GM18502 (cell line): ENCODE data around the gene GNA15.
"Not testable (repeated sequence)": the region's sequence is repeated elsewhere in the genome, so short reads cannot be mapped to it uniquely, and the experiment has no call there.

Experiments
- ATAC-seq: cut with Tn5 transposase; IDR thresholded peaks from one replicate; pipeline ENCODE4 v1.9.1; 2021; ENCODE audit warnings: mild to moderate bottlenecking; ENCODE audit not compliant: unreplicated experiment, poor library complexity

Gene GNA15, protein sequence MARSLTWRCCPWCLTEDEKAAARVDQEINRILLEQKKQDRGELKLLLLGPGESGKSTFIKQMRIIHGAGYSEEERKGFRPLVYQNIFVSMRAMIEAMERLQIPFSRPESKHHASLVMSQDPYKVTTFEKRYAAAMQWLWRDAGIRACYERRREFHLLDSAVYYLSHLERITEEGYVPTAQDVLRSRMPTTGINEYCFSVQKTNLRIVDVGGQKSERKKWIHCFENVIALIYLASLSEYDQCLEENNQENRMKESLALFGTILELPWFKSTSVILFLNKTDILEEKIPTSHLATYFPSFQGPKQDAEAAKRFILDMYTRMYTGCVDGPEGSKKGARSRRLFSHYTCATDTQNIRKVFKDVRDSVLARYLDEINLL

DNA sequence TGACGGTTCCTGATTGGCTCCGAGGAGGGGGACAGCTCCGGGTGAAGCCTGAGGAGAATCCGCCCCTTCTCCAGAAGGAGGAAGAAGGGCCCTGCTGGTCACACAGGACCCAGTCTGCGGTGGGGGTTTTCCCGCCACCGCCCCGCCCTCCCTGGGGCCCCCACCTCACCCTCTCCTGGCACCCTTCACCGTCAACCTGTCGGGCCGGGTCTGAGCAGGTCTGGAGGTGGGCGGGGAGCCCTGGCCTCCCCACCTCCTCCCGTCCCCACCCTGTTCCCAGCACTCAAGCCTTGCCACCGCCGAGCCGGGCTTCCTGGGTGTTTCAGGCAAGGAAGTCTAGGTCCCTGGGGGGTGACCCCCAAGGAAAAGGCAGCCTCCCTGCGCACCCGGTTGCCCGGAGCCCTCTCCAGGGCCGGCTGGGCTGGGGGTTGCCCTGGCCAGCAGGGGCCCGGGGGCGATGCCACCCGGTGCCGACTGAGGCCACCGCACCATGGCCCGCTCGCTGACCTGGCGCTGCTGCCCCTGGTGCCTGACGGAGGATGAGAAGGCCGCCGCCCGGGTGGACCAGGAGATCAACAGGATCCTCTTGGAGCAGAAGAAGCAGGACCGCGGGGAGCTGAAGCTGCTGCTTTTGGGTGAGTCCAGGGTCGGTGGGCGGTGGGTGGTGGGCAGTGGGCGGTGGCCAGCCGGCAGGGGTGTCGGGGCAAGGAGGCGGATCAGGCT is at the start of gene GNA15:
GNA15 (plus strand) TSS at position 73 of the 723 bp plus-strand sequence; CDS start at position 491, 418 bp downstream.
- no peak for ATAC-seq

DNA sequence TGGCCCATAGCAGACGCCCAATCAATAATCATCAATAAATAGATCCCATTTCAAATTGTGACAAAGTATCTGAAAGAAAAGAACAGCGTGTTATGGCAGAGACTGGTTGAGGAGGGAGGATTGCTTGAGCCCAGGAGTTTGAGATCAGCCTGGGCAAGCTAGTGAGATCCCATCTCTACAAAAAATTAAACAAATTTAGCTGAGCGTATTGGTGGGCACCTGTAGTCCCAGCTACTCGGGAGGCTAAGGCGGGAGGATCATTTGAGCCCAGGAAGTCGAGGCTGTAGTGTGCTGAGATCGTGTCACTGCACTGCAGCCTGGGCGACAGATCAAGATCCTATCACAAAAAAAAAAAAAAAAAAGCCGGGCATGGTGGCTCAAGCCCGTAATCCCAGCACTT is 48.1 kb upstream of the GNA15 start:
- ATAC-seq: no peak

DNA sequence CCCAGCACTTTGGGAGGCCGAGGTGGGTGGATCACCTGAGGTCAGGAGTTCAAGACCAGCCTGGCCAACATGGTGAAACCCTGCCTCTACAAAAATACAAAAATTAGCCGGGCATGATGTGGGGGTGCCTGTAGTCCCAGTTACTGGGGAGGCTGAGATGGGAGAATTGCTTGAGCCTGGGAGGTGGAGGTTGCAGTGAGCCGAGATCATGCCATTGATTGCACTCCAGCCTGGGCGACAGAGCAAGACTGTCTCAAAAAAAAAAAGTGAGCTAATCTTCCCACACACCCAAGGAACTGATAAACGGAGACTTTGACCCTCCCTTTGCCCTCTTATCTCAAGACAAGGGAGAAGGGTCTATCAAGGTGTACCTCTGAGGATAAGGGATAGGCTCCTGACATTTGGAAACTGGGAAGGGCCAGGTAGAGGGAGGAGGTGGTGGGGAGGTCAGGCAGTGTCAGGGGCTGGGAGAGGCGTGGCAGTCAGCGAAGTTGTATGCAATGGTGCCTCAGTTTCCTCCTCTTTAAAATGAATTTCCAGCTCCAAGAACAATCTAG is 46.5 kb upstream of the GNA15 start:
- ATAC-seq: not testable (repeated sequence)

DNA sequence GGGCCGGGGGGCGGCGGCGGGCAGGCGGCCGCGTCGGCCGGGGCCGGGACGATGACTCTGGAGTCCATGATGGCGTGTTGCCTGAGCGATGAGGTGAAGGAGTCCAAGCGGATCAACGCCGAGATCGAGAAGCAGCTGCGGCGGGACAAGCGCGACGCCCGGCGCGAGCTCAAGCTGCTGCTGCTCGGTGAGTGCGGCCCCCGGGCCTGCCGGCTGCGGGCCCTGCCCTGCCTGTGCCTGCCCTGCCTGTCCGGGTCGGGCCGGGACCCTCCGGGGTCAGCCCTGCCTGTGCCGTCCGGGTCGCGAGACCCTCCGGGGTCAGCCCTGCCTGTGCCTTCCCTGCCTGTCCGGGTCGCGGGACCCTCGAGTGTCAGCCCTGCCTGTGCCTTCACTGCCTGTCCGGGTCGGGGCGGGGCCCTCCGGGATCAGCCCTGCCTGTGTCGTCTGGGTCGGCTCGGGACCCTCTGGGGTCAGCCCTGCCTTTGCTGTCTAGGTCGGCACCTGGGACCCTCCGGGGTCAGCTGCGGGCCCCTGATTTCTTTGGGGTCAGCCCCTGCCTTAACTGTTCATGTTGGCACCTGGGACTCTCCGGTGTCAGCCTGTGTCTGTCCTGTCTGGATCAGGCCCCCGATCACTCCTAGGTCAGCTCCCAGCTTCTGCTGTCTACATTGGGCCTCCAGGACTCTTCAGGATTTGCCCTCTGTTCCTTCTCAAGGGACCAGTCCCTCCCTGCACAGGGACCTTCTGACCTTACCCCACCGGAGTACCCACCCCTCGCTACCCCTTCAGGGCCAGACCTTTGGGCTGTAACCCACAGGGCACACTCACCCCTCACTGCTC is 41.0 kb upstream of the GNA15 start:
- no peak for ATAC-seq

DNA sequence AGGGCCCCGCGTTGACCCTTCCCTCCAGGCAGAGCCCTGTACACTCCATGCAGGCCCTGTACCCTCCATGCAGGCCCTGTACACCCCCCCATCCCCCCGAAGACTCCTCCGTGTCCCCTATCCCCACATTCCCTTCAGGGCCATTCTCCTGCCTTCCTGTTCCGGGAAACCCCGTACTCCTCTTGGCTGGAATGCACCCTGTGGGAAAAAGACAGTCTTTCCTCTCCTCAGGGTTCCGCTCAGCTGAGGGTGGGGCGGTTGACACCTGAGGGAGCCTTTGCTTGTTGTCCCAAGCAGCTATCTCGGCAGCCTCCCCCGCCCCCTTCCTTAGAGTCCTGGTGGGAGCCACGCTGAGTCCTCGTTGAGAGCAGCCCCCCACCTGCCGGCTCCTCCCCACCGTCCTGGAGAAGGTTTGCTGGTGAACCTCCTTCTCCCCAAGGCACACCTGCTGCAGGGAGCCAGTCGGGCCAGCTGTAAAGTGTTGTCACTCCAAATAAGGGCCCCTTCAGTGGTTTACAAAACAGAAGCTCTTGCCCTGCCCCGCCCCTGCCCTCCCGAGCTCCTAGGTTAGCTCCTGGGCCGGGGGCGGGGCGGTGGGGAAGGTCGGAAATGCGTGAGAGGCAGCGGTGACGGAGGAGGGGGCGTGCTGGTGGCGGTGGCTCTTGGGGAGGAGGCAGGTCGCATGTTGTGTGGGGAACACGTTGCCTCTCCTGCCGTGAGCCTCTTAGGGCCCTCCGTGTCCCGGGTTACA is 40.2 kb upstream of the GNA15 start:
- ATAC-seq: no peak

DNA sequence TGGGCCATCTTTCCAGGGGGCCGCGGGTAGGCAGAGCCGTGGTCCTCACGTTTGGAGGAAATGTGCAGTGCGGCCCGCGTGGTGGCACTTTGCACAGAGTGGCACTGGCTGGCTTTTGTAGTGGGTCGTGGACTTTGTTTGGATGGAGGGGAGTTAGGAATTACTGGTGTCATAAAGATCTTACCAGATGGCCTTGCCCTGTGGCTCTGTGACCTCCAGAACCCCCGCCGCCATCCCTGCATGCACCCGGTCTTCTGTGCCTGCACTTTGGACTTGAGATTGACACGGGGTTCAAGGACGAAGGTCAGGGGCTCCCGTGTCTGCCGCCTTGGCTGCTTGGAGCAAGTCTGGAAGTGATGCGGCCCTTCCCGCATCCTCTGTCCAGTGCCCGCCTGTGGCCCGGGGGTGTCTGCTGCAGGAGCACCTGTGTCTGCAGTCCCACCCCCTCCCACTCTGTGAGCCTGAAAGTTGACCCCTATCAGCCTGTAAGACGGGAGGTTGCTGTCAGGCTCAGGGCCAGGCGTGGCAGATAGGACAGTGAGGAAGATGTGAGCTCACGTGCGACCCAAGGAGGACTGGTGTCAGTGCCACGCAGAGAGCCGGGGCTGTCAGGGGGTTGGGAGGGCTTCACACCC is 39.4 kb upstream of the GNA15 start:
- no peak for ATAC-seq

DNA sequence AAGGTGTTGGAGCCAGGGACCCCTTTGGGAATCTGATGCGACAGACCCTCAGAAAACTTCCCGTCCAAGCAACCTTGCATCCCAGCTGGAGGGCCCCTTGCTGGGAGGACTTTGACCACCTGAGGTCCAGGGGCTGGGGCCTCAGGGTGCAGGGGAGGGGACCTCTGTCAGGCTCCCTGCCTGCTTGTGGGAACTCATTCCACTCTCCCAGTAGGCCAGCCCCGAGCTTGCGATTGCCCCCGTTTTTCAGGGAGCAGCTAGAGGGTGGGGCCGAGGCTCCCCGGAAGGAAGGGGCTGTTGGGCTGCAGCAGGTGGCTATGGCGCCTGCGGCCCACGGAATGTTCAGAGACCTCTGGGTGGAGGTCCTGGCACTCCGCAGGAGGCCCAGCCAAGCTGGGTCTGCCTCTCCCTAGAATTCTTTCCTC is 38.9 kb upstream of the GNA15 start:
- no peak for ATAC-seq

DNA sequence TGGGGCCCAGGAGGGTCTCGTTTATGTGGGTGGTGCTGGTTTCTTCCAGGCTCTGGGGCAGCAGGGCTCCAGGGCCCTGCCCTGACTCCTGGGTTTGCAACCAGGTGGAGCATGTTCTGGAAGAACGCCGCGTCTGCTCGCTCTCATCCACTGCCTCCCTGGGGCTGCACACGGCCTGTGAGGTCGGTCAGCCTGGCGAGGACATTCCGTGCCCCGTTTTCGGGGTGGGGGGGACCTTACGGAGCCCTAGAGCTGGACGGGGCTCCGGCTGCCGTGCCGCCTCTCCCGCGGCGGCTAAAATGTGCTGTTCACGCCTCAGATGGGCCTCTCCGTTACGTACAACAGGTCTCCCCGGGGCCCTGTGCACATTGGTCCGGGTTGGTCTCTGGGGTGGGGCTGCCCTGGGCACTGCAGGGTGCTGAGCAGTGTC is 38.4 kb upstream of the GNA15 start:
- ATAC-seq: no peak

DNA sequence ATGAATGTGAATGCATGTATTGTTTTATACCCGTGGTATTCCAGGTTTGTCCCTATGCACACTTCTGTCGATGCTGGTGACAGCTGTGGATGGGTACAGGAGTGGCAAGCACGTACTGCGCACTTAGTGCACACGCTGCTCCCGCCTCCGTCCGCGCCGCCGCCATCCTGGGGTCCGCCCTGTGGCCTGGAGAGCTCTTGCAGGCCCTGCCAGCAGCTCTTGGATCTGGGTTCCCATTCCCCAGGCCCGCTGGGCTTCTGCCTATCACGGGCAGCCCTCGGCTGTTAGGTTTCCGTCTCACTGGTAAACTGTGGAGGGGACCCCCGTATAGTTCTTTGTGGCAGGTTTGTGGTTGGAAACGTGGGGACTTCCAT is 37.7 kb upstream of the GNA15 start:
- no peak for ATAC-seq

DNA sequence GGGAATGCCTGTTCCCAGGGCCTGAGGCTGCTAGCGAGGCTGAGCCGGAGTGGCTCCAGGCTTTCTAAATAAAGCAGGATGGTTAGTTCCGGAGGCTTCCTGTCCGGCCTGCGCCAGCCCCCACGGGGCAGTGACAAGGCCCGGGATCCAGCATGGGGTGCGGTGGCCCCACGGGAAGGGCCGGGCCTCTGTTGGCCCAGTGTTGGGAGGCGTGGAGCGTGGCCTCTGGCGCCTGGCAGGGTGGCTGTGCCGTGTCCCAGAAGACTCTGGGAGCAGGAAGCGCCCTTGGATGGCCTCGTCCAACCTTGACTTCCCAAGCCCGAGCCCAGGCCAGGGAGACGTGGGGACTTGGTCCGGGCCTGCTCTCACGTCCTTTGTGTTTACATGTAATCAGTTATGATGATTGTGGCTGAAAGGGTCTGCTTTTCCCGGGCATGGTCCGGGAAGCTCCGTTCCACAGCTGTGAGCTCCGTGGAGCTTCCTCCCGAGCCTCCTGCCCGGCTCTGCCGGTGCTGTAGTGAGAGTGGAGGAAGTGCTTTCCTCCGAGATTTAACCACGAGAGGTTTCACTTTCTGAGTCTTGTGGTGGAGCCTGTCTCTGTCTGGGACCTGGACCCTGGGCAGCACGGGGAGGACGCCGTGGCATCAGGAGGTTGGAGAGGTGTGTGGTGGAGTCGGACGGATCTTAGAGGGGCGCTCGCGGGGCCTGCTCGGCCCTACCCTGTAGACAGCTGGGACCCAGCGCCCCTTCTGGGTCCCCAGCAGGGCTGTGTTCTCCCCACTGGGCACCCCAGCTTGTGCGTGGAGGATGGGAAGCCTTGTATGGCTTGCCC is 37.1 kb upstream of the GNA15 start:
- ATAC-seq: no peak

DNA sequence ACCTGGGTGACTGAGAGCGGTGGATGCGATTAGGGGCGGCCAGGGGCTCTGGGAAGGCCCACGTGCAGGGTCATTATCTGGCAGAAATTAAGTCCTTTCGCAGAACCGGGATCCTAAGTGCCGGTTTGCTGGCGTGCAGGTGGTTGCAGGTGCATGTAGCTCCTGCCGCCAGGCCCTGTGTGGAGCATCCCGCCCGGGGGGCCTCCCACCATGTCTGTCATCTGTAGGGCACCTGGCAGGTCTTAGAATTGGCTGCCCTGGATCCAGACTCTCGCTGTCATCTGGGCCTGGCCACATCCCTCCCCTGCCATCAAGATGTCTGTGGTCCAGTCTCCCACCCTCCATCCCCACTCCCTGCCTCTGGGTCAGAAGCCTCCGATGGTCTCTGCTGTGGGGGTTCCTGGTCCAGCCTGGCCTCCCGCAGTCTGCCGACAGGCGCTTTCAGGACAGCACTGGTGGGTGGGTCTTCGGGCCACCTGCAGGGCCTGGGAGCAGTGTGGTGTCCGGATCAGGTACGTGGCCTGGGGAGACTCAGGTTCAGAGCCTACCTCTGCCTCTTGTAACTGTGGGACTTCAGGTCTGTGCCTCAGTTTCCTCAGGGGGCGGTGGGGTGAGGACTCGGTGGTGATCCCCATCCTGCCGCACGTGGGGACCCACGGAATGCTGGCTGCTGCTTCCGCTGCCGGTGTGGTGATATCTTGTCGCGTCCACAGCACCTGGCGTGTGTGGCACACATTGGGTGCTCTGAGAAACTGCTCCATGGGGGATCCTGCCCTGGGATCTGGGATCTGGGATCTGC is 36.3 kb upstream of the GNA15 start:
- ATAC-seq: no peak

DNA sequence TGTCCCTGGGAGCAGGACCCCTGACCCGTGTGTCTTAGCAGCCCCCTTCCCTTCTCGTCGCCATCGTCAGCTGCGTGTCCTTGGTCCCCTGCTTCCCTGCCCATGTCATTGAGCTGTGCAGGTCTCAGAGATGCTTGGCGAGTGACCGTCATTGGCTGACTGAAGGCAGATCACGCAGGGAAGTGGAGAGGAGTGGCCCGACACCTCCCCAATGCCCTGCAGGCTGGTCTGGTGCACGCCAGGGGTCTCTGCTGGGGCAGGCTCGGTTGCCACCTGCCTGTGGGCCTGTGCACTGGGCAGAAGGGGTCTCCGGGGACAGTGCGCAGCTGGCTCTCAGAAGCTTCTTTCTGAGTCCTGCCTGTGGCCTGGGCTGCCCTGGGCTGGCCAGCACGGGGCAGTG is 35.5 kb upstream of the GNA15 start:
- no peak for ATAC-seq

DNA sequence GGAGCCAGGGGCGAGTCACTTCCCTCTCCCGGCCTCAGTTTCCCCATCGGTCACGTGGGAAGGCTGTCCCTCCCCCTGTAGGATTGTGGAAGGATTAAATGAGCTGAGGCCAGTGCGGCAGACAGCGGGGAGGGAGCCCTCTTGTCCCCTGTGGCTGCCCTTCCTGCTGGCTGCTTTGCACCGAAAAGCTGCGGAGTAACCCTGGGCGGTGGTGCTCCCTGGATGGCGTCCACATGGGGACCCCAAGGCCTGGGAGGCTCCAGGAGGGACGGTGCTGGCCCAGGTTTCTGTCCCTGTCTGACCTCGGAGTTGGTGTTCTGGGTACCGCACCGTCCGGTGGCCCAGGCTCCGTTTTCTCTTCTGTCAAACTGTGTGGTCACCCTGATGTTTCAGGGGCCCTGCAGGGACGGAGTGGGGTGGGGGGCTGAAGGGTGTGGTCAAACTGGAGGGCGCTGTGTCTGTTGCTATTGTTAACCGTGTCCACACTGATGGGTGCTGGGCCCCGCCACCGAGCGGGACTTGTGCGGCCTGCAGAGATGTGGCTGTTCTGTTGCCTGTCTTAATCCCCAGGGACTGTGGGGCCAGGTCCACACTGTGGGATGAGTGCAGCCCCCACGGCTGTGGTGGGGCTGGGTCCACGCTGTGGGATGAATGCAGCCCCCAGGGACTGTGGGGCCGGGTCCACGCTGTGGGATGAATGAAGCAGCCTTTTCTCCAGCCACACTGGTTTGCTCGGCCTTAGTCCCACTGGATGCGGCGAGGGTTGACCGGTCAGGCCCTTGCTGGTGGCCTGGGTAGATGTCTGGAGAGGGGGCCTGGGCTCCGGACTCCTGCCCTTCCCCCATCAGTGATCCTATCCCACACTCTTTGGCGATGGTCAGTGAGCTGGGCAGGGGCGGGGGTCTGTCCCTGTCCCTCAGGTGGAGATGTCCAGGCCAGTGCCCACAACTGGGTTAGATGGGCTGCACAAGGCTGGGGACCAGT is 34.8 kb upstream of the GNA15 start:
- no peak for ATAC-seq

DNA sequence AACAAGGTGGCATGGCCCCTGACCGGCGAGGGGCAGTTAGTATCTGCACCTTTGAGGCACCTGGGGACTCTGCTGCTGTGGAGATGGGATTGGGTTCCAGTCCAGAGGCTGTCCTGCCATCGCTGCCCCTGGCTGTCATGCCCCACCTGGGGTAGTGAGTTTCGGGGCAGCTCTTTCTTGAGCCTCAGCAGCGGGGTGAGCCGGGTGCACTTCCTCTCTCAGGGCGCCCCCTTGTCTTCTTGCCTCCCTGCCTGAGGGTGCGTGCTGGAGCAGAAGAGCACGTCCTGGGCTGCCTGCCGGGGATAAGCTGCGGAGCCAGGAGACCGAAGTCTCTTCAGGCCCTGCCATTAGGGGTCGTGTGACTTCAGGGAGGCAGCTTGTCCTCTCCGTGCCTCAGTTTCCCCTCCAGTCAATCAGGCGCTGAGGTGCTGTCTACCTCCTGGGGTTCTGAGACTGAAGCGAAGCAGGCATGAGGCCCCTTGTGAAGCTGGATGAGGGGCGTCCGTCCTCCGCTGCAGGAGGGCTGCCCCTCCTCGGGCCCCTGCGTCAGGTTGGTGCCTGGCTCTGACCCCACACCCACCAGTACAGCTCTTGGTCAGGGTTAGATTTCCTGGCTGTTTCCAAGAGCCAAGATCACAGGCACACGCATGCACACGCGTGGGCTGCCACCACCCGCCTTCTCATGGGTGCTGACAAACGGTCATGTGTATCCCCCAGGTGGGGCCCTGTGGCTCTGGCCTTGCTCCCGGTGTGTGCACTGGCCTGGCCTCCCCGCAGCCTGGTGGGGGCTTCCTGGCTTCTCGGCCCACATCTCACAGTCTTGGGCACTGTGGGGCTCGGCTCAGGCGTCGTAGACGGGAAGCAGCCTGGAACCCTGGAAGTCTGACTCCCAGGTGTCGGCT is 33.3 kb upstream of the GNA15 start:
- ATAC-seq: no peak

DNA sequence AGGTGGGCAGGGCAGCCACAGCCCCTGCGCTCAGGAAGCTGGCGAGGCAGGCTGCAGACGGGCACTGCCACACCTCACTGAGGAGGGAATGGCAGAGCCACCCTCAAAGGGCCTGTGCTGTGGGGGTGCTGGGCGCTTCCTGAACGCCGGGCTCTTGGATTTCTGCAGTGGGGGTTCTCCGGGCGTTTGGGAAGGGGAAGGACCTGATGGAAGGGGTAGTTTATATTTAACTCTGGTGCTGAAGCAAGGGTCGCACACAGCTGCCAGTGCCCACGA is 31.2 kb upstream of the GNA15 start:
- ATAC-seq: no peak
